GM21529 (cell line): Measurements from ENCODE around the gene ANKRD34A.
A peak's percentile ranks its signal among the peaks of the same experiment; 100 is the strongest.

Experiments
- ATAC-seq: cut with Tn5 transposase; IDR thresholded peaks from one replicate; pipeline ENCODE4 v1.9.1; 2021; ENCODE audit not compliant: unreplicated experiment

Gene ANKRD34A

DNA sequence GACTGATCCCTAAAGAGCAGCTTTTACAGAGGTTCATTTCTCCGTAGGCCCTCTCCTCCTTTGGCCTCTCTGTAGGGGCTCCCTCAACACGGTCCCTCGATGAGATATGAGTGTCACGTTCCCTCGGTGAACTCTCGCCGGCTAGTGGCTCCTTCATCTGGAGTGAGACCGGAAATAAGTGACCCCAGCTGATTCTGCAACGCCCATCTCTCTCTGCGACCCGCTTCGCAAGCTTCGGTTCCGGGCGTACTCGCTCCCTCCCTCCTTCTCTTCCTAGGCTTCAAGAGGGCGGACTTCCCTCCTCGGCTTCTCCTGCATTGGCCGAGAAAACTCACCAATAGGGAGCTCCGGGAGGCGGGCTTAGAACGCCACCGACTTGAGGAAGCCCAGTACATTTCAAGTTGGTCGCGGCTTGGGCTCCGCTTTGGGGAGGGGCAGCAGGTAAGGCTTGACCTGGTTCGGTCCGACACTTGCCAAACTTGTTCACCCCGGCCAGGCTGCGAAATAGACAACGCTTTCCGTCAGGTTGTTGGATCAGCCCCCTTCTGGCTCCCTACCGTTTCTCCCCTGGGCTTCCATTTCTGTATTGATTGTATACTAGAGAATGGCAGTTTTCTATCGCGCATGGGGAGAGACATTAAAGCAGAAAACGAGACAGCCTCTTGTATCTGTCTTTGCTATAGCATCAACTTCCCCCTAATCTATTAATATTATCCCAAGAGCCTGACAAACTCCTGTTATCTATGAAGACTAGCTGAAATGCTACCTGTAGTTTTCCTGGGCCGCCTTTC lies at the start of gene ANKRD34A, which contains the start of gene POLR3GL:
ANKRD34A (minus strand) TSS at position 248 of the 791 bp plus-strand sequence. CDS start 2,816 bp downstream, outside the sequence.
POLR3GL (plus strand) TSS at position 363 of the 791 bp plus-strand sequence. CDS start 10,176 bp downstream, outside the sequence.
- peak; percentile 89 for ATAC-seq

DNA sequence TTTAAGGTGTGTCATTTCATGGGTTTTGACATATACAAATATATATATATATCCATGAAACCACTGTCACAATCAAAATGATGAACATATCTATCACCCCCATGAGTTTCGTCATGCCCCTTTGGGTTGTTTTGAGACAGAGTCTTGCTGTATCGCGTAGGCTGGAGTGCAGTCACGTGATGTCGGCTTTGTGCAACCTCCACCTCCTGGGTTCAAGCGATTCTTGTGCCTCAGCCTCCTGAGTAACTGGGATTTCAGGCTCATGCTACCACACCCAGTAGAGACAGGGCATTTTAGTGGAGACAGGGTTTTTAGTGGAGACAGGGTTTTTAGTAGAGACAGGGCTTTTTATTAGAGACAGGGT lies 49.2 kb upstream of the ANKRD34A start:
- ATAC-seq = no peak

DNA sequence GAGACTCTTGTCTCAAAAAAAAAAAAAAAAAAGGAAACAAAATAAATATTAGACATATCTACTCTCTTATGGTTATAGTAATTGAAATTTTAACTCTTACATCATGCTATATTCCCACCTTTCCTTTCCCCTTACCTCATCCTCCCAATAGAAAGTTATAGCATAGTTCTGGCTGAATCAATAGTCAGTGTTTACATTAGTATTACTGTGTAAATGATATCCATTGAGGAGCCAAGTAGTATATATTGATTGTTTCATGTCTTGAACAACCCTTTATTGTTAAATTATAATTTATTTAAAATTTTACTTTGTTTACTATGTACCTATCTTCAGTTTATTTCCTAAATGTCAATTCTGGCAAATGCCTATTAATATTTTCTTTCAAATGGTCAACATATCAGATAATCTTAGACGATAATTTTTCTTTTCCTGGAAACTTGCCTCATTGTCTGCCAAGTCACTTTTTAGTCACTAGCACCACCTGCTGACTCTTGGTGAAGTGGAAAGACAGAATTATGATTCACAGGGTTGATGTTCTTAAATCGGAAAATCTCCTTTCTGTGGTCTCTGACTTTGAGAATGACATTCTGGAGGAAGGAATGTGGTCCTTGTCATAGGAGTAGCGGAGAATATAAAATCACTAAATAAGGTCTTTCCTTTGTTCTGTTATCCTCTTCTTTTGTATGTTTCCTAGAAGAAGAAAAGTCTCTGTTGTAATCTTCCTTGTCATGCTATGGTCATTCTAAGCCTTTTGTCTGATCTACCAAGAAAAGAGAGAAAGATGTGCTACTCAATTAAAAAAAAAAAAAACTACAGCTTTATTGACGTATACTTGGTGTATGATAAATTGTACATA lies 48.6 kb upstream of the ANKRD34A start:
- no peak for ATAC-seq

DNA sequence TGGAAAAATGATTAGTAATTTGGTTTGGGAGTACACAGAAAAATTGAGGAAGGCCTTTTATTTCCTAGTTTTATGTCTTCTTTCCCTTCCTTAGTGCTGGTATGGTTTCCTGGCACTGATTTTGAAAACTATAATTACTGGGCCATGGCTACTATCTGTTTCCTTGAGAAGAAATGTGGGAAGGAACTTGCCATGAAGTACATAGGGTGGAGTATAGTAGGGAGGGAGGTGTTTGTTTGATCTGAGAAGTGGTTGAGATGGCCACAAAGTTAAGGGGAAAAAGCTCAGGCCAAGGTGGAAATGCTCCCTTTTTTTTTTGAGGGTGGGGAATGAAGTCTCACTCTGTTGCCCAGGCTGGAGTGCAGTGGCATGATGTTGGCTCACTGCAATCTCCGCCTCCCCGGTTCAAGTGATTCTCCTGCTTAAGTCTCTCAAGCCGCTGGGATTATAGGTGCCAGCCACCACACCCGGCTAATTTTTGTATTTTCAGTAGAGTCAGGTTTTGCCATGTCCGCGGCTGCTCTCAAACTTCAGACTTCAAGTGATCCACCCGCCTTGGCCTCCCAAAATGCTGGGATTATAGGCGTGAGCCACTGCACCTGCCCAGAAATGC lies 45.9 kb upstream of the ANKRD34A start:
- ATAC-seq = no peak

DNA sequence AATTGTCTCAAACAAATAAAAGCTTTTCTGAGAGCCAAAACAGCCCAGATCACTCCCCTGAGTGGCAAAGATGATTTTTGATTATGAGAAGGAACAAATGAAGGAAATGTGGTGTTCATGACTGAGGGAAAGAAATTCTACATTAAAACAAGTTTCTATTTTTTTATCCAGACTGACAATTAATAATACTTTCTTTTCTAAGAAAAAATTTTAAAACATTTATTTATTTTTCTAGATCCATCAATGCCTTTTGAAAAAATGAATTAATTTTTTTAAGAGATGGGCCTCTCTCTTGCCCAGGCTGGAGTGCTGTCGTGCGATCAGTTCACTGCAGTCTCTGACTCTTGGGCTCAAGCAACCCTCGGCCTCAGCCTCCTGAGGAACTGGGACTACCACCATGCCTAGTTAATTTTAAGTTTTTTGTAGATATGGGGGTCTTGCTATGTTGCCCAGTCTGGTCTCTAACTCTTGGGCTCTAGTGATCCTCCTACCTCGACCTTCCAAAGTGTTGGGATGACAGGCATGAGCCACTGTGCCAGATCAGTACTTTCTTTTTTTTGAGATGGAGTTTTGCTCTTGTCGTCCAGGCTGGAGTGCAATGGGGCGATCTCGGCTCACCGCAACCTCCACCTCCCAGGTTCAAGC lies 43.2 kb upstream of the ANKRD34A start:
- ATAC-seq = no peak

DNA sequence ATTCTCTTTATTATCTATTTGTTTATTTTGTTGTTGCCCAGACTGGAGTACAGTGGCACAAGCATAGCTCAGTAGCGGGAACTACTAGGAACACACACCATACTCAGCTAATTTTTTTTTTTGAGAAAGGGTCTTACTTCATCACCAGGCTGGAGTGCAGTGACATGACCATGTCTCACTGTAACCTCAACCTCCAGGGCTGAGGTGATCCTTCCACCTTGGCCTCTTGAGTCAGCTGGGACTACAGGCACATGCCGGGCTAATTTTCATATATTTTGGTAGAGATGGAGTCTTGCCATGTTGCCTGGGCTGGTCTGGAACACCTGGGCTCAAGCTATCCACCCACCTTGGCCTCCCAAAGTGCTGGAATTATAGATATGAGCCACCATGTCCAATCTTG lies 37.3 kb upstream of the ANKRD34A start:
- ATAC-seq = no peak

DNA sequence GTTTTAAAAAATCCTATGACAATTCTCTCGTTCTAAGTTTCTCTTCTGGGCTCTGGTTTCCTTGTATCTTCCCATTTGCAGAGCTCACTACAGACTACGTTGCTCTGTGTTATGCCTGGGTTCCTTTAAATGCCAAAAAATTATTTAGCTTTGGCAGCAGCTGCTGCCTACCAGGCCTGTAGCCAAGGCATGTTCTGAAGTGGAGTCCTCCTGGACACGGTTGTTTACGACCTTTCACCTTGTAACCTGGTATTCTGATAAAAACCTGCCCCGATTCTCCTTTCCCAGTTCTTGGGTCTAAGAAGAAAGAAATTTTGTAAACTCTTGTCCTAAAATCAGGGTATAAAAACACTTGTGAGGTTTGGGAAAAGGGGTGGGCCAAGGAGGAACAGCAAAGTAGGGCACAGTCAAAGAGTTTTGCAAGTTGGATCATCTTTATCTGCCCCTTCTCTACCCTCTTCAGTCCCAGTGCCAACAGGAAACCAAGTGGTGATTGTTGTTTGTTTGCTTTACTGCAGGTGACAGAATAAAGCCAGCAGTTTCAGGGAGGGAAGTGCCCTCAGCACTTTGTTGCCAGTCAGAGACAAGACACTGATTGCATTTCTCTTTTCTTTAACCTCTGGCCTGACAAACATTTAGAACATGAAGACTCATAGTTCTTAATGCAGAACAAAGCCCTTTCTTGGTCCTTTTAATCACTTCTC lies 35.1 kb upstream of the ANKRD34A start:
- no peak for ATAC-seq

DNA sequence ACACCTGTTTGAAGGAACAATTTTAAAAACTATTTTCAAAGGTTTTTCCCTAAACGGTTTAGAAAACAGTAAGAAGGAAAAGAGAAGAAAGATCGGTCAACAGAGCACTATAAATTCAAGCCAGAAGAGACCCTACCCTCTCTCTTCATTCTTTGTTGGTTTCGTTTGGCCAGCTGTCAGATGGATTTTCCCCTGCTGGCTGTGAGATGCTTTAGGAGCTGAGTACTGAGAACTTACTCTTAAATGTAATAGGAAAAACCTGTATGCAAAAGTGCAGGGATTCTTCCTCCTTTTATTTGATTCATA lies 33.3 kb upstream of the ANKRD34A start:
- ATAC-seq = no peak

DNA sequence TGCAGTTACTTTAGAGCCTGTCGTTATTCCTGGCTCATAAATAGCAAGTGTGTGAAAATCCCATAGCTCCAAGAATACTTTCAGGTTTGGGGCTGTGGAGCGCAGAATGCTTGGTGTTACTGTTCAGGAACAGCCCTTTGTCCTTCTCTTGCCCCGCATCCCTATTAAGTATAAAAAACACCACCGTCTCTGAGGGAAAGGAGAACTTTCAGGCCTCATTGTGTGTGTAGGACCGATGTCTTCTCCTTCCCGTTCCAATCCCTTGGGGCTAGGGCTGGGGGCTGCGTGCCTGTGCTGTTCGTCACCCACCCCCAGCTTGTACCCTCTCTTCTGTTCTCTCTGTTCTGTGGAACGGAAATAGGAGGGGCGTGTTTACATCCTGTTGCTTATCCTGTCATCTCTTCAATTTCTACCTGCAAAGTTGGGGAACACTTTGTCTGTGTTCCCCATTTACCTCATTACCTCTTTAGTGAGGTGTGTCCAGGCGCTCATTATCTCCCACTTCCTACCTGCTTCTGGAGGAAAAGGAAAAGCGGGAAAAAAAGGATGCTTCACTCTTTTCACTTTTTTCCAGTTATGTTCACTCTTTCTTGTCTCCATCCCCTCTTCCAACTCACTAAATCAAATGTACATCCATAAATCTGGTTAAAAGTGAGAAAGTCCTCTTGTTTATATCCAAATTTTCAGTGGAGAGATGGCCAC lies 32.8 kb upstream of the ANKRD34A start:
- peak; percentile 36 for ATAC-seq

DNA sequence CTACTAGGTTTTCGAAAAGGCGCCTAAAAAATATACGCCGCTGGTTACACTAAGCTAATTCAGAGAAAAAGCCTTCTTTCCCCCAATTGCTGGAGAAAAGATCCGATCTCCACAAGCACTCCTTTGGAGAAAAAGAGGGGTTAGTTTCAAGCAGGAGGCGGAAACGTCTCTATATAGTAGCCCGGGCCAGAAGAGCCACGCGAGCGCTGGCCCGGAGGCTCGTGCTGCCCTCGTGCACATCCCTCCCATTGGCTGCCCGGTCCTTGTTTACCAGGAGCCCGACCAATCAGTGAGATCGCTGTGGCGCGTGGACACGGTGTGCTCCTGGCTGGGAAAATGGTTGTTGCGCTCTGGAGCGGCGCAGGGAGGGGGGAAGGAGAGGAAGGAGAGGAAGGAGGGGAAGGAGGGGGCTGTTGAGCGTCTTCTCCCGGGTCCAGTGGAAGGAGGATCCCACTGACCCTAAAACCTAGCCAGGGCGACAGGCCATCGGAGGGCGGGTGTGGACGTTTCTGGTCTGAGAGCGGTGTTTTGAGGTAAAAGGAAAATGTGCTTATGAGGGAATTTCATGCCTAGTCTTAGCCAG lies 32.1 kb upstream of the ANKRD34A start, which contains the start of gene TXNIP:
TXNIP (minus strand) TSS at position 147 of the 583 bp plus-strand sequence. CDS start 313 bp downstream, outside the sequence.
- peak; percentile 85 for ATAC-seq

DNA sequence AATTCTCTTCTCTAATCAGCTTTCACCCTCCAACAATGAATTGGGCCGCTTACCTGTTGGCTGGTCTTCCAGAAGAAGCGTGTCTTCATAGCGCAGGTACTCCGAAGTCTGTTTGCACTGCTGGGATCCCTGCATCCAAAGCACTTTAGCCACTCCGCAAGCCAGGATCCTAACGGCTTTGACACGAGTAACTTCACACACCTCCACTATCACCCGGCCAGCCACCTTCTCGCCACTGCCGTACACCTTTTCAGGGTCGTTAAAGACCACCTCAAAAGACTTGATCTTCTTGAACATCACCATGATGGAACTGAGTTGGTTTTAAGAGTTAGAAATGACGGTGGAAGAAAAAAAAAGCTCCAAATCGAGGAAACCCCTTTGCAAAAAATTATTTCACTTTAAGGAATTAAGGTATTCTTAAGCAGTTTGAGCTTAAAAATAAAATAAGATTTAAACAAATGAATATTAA lies 31.6 kb upstream of the ANKRD34A start:
- no peak for ATAC-seq

DNA sequence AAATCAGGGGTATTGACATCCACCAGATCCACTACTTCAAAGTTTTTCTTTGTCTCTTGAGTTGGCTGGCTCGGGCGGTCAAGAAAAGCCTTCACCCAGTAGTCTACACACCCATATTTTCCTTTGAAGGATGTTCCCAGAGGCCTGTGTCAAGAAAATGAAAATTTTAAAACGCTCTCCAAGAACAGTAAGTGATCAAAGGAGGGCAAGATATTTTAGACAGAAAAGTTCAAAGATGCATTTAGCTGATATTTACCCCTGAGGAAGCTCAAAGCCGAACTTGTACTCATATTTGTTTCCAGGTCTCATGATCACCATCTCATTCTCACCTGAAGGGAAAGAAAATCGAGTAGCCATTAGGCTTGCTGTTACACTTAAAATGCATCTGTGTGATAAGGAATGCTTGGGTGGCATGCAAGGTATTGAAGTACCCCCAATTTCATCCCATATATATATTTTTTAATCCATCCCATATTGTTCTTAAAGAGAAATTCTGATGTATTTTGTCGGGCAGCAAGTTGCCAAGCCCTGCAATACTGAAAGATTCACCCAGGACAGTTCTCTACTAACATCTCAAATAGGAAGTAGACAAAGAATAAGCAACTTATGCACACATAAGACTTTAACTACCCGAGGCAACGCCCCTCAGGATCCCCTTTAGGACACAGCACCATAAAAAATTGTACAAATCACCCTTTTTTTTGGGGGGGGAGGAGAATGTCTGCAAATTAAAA lies 30.9 kb upstream of the ANKRD34A start:
- ATAC-seq = no peak

DNA sequence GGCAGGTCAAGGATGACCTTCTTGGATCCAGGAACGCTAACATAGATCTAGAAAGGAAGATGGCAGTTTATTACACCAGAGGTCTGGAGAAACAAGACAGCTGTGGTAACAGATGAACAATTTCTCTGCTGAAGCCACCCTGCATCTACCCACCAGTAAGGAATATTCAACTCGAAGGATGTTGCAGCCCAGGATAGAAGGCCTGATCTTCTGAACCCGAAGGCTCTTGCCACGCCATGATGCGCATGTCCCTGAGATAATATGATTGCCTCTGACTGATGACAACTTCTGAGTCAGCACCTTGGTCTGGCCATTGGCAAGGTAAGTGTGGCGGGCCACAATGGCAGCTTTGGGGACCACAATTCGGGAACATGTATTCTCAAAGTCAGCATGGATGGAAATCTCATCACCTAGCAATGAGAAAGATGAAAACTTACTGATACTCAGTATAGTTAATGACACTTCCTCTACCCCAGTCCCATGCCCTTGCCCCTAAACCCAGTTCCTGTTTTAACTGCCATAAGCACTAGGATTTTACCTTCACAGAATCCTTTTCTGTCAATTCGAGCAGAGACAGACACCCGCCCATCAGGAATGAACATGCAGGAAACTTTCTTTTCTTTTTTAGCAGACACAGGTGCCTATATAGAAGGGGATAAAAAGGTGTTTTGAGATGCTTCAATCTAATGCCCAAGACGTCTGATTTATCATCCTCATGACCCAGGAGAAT lies 30.2 kb upstream of the ANKRD34A start:
- ATAC-seq = no peak

DNA sequence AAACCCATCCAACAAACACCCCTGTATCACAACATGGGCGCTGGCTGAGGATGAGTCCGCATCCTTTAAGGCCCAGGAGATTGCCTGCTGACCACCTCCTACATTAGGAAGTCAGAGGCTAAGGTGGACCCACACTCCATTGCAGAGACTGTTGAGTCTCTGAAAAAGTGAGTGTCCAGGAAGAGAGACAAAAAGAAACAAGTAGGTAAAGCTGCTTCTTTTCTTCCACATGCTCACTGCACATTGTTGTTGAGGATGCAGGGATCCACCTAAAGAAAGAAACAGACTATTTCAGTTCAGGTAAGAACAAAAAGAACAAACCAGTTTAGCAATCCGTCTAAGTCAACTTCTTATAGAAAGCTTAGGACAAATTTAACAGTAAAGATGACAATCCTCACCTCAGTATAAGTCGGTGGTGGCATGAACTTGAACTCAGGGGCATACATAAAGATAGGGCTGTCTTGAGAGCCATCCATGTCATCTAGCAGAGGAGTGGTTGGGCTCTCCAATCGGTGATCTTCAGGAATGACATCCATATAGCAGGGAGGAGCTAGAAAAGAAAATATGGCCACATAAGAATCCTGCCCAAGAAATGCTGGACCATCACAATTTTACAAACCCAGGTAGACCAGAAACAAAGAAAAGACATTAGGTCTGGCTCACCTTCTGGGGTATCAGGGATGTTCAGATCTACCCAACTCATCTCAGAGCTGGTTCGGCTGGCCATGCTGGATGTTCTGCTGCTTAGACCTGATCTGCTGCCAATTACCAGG lies 29.4 kb upstream of the ANKRD34A start:
- no peak for ATAC-seq

DNA sequence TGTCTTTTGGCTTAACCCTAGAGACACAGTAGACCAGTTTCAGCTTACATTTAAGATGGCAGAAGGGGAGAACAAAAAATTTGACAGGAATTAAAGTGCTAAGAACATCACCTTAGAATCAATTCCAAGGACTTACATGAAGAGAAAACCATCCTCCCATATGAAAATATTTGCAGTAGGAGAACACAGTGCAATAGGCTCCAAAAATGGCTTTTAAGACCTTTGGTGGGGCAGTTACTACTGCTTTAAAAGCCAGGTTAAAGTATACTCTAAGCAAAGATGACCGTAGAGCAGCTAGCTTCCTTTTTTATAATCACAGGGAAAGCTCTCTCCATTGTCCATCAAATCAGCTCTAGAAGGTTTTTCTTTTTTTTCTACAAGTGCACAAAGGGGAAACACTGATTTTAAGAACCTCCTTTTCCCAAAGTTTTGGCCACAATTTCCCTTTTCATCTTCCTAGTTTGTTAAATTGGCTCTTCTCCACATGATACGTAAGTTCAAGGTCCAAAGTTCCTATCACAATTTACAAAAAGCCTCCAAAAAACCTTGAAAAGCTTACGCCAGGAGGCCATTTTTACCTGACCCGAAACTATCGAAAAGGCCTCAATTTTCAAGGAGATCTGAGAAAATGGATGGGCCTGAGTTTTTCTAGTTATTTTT lies 28.7 kb upstream of the ANKRD34A start:
- ATAC-seq = no peak

DNA sequence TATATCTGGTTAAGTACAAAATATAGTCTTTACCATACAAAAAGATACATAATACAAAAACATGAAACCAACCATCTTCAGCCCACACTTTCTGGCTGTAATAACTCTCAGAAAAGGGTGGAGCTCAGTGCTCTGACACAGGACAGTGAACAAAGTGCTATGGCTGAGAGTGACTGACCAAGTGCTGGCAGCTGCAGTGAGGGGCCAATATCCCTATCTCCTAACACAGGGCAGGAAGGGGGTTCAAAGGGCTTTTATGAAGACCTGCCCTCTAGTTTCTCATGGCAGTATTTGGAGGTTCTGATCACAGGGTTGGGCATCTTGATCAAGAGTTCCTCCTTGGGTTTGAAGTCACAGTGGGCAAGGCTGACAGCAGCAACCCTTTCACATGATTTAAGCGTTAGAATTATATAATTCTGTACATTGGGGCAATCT lies 28.1 kb upstream of the ANKRD34A start:
- no peak for ATAC-seq
